ENCODE data around the gene MOB2. TPM values are rescaled to one million over a fixed set of nuclear protein-coding genes. Genes with fewer than 3 reads are reported as not detected.

MOB2 gene
- total RNA-seq, 1 donor from 2014 or later = 23.5 TPM

DNA sequence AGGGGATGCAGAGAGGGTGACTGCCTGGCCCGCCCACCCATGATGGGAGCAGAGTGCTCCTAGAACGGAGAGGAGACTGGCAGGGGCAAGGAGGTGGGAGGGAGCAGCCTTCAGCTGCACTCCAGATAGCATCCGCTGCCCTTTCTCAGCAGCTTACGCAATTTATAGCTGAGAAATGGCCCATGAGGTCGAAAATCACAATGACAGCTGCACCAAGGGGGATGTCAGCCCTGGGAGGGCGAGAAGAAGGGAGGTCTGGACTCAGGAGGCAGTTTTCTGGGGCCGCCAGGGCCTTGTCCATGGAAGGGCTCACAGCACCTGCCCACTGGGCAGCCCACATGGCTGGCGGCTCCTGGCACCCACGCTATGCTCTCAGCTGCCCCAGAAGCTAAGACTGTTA, 17.6 kb upstream of the MOB2 start:
- peaks cover 14% of the 10 kb centered on the region for H3K36me3 Mint-ChIP-seq (ENCODE audit: low read depth)
- DNase-seq = no peak
- no peaks in the 10 kb centered on the region for H3K9me3 Mint-ChIP-seq
- no peaks in the 10 kb centered on the region for H3K27me3 Mint-ChIP-seq
- peaks cover 2% of the 10 kb centered on the region for H3K4me1 Mint-ChIP-seq
- intact Hi-C loops (cut with micrococcal nuclease) = no loop called here
- no peak overlapping the region for H3K27ac Mint-ChIP-seq
- no peak overlapping the region for H3K4me3 Mint-ChIP-seq

DNA sequence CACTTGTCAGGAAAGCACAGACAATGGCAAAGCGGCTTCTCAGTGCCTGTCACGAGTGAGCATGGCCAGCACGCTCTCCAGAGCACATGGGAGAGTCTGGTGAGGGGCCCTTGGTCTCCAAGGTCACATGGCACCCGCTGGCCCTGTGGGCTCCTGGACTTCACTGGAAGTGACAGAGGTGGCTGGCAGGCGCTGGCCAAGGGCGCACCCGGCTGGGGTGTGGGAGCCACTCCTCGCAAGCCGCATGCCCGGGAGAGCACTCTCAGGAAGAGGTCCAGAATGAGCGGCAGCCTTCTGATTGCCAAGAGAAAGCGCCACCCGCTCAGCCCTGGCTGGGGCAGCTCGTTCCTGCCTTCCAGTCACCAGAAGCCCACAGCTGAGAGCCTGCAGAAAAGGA, 17.1 kb upstream of the MOB2 start:
- DNase-seq = no peak
- Mint-ChIP-seq H3K4me1 (peaks cover 4% of the 10 kb centered on the region), H3K27me3 (no peaks in the 10 kb centered on the region), H3K9me3 (no peaks in the 10 kb centered on the region), H3K36me3 (ENCODE audit: low read depth) (peaks cover 18% of the 10 kb centered on the region), H3K27ac (no peak overlapping the region), H3K4me3 (no peak overlapping the region)
- intact Hi-C loops (cut with micrococcal nuclease) = no loop called here

DNA sequence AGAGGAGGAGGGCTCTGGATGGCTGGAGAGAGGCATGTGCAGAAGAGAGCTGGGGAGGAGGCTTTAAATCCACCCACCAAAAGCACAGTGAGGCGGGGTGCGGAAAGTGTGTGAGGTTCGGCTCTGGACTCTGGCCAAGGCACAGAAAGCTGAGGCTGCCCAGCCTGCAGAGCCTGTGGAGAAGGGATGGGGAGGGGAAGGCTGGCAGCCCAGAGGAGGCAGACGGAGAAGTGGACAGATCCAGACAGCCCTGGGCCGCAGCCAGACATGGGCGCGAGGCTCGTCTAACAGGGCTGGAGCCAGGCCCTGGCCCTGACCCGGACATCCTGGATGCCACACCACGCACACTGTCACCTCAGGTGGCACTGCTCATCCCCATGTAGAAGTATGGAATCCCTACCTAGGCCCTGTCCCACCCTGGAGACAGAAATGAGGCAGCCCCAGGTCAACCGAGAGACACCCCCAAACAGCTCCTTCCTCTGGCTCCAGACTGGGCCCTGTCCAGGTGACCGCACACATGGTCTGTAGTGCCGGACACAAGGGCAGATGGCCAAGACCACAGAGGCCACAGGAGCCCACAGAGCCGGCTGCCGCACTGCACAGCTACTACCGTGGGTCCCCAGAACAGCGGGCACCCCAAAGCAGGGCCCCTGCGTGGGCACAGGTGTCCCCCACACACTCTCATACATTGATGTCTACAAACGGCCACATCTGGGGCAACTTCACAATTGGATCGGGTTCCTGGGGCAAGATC, 16.6 kb upstream of the MOB2 start:
- H3K9me3 Mint-ChIP-seq = no peaks in the 10 kb centered on the region
- H3K4me3 Mint-ChIP-seq = no peak overlapping the region
- no peak overlapping the region for H3K27ac Mint-ChIP-seq
- intact Hi-C loops (cut with micrococcal nuclease) = no loop called here
- H3K36me3 Mint-ChIP-seq (ENCODE audit: low read depth) = peaks cover 18% of the 10 kb centered on the region
- DNase-seq = no peak
- H3K4me1 Mint-ChIP-seq = peaks cover 8% of the 10 kb centered on the region
- H3K27me3 Mint-ChIP-seq = no peaks in the 10 kb centered on the region

DNA sequence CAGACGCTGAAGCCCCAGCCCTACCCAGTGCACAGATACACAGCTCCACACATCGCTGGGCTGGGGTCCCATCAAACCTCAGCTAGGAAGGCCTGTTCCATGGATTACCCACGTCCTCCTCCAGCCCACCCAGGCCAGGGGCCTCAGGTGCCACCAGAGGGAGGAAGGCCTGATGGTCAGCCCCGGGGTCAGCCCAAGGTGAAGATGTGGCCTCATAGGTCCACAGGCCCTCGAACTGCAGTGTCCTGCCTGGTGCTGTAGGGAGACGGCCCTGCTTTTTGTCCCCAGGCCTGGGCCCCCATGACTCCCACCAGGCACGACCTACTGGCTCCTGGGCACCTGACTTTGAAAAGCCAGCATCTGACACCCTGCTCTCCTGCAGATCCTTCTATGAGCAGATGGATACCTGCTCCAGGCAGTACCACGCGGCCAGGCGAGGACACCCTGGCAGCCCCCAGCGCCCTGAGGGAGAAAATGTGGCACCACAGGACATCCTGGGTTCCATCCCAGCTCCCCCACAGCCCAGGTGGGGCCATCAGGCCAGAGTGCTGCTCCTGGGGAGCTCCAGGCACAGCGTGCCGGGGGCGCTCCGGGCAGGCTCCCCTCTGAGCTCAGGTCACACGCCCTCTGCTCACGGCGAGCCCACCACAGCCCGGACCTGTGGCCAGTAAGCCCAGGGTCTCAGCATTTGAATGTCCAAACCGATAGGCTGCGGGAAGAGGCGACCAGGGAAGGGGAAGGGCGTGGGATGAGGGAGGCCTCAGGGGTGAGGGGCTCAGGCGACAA, 15.8 kb upstream of the MOB2 start:
- H3K27ac Mint-ChIP-seq = no peak overlapping the region
- no peak for DNase-seq
- intact Hi-C loops (cut with micrococcal nuclease) = no loop called here
- H3K36me3 Mint-ChIP-seq (ENCODE audit: low read depth) = peaks cover 18% of the 10 kb centered on the region
- no peak overlapping the region for H3K4me3 Mint-ChIP-seq
- H3K27me3 Mint-ChIP-seq = no peaks in the 10 kb centered on the region
- H3K4me1 Mint-ChIP-seq = peaks cover 14% of the 10 kb centered on the region
- H3K9me3 Mint-ChIP-seq = no peaks in the 10 kb centered on the region

DNA sequence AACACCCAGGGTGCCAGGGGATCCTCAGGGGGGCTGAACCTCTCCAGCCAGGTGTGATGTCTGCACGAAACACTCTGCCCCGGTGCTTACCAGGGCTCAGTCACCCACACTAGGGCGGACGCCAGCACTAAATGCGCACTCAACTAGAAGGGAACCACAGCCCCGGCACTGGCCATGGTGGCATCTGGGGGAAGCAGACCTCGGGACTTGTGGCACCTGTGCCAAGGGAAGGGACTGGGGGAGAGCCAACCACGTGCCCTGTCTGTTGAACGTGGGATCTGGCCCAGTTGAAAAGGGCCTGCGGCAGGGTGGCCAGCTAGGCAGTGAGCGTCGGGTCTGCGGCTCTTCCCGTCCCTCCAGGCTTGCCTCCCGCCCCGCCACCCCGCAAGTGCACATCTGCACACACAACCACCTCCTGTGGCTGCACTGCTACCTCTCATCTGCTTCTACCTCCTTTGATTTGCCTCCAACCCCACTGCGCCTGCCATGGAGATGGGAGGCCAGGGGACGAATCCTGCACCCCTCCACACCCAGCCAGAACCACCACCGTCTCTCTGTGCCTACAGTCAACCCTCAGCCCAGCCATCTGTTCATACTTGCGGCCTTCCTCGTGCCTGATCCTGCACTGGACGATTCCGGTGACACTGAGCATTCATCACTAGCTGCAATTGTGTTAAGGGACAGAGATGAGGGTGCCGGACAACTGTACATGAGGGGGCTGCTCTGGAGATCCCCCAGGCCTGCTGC, 15.0 kb upstream of the MOB2 start:
- Mint-ChIP-seq H3K27ac (no peak overlapping the region), H3K36me3 (ENCODE audit: low read depth) (peaks cover 18% of the 10 kb centered on the region)

DNA sequence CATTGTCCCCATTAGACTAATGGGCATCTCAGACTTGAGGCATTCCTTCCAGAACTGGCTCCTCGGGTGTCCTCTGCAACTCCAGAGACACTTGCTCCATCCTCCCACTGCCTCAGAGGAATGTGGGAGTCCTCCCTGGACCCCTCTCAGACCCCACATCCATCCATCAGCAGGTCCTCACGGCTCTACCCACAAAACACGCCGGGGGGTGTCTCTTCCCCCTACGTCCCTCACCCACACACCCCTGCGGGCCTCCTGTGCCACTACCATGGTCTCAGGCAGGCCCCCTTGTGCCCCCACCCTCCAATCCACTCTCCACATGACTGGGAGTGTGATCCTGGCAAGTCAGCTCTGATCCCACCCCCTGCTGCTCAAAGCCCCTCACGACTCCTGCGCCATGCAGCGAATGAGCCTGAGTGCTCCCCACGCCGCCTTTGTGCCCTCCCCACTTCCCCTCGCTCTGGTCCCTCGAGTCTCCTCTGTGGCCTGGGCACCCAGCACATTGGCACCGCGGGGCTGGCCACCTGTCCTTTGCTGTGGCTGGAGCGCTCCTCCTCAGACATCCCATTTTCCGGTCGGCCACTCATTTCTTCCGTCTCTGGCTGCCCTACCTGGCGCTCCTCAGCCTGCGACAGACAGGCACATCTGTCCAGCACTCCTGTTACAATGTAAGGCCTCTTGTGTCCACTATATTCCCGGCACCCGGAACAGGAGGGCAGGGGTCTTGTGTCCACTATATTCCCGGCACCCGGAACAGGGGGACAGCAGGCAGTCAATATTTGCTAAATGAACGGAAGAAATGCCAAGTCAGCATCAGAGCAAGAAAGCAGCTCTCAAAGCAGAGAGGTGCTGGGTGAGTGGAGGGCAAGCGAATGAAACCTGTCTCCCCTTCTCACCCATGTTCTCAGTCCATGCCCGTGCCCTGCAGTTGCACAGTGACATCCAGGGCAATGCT, 14.2 kb upstream of the MOB2 start:
- Mint-ChIP-seq H3K27ac (no peak overlapping the region), H3K9me3 (no peaks in the 10 kb centered on the region), H3K4me3 (no peak overlapping the region), H3K27me3 (no peaks in the 10 kb centered on the region), H3K36me3 (ENCODE audit: low read depth) (peaks cover 18% of the 10 kb centered on the region), H3K4me1 (peaks cover 22% of the 10 kb centered on the region)
- intact Hi-C loops (cut with micrococcal nuclease) = no loop called here
- DNase-seq = no peak

More for the DNA sequence above, 15.0 kb upstream of the MOB2 start:
- Mint-ChIP-seq H3K4me1 (peaks cover 16% of the 10 kb centered on the region), H3K4me3 (no peak overlapping the region), H3K9me3 (no peaks in the 10 kb centered on the region), H3K27me3 (no peaks in the 10 kb centered on the region)
- intact Hi-C loops (cut with micrococcal nuclease) = no loop called here
- DNase-seq = no peak

DNA sequence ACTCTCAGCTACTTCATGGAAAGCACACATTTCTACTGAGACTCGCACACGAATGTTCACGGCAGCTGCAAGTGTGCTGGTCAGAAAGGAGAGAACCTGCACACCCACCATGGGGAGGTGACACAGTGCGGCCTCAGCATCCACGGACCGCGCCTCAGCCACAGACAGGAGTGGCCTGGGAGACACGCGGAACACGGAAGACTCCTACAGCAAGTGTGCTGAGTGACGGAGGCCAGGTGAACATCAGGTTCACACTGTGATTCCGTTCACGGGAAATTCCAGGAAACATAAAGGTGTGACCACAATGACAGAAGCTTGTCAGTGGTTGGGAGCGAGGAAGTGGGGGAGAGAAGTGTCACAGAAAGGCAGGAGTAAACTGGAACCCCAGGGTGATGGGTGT, 13.3 kb upstream of the MOB2 start:
- H3K9me3 Mint-ChIP-seq = no peaks in the 10 kb centered on the region
- peaks cover 22% of the 10 kb centered on the region for H3K4me1 Mint-ChIP-seq
- DNase-seq = no peak
- peaks cover 18% of the 10 kb centered on the region for H3K36me3 Mint-ChIP-seq (ENCODE audit: low read depth)
- H3K27me3 Mint-ChIP-seq = no peaks in the 10 kb centered on the region
- no peak overlapping the region for H3K27ac Mint-ChIP-seq
- no peak overlapping the region for H3K4me3 Mint-ChIP-seq
- intact Hi-C loops (cut with micrococcal nuclease) = no loop called here

DNA sequence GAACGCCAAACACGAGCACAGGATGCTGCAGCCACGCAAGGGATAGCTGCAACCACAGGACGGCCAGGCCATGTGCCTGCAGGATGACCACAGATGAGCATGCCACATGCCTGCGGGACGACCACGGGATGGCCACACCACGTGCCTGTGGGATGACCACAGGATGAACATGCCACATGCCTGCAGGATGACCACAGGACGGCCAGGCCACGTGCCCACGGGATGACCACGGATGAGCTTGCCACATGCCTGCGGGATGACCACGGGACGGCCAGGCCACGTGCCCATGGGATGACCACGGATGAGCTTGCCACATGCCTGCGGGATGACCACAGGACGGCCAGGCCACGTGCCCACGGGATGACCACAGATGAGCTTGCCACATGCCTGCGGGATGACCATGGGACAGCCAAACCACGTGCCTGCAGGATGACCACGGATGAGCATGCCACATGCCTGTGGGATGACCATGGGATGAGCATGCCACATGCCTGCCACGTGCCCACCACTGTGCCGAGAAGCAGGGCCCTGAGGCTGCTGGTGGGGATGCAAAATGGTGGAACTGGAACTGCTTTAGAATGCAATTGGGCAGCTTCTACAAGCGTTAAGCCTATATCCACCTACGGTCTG, 12.8 kb upstream of the MOB2 start:
- Mint-ChIP-seq H3K27ac (no peak overlapping the region), H3K4me1 (peaks cover 22% of the 10 kb centered on the region), H3K27me3 (no peaks in the 10 kb centered on the region), H3K36me3 (ENCODE audit: low read depth) (peaks cover 18% of the 10 kb centered on the region), H3K9me3 (no peaks in the 10 kb centered on the region), H3K4me3 (no peak overlapping the region)
- intact Hi-C loops (cut with micrococcal nuclease) = no loop called here
- no peak for DNase-seq

DNA sequence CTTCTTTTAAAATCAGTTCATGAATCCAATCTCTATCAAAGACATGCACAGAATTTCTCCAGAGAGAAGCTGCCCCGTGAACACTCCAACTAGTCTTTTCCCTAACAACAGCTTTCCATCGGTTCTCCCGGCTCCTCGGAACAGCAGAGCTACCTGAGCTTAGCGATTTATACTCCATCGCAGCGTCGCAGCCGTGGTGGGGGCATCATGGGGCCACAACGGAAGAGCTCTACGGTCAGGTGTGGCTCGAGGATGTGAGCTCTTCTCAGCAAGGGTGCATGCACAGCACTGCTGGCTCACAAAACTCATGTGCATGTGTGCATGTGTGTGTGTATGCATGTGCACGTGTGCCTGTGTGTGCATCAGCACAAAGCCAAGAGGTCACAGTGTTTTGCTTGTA, 11.7 kb upstream of the MOB2 start:
- Mint-ChIP-seq H3K27ac (no peak overlapping the region), H3K27me3 (no peaks in the 10 kb centered on the region)

DNA sequence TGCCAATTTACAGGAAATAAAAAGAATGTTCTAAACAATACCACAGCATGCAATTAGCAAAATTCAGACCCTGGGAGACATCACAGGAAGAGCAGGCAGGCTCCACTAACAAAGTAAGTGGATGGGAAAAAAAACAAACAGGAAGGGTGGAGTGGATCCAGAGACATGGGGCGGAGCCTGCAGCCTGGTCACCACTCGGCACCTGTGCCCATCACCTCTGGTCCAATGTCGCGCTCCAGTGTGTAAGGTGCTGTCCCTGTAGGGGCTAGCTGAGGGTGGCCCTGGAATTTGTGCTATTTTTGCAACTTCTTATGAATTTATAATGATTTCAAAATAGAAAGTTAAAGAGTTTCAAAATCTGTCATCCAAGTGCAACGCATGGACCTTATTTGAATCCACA, 11.0 kb upstream of the MOB2 start:
- H3K27ac Mint-ChIP-seq = no peak overlapping the region
- H3K27me3 Mint-ChIP-seq = no peaks in the 10 kb centered on the region
- H3K9me3 Mint-ChIP-seq = no peaks in the 10 kb centered on the region
- H3K4me1 Mint-ChIP-seq = peaks cover 22% of the 10 kb centered on the region
- no peak for DNase-seq
- no peak overlapping the region for H3K4me3 Mint-ChIP-seq
- intact Hi-C loops (cut with micrococcal nuclease) = no loop called here
- peaks cover 18% of the 10 kb centered on the region for H3K36me3 Mint-ChIP-seq (ENCODE audit: low read depth)

More for the DNA sequence above, 11.7 kb upstream of the MOB2 start:
- intact Hi-C loops (cut with micrococcal nuclease) = no loop called here
- DNase-seq = no peak
- Mint-ChIP-seq H3K4me3 (no peak overlapping the region), H3K4me1 (peaks cover 22% of the 10 kb centered on the region), H3K36me3 (ENCODE audit: low read depth) (peaks cover 18% of the 10 kb centered on the region), H3K9me3 (no peaks in the 10 kb centered on the region)

DNA sequence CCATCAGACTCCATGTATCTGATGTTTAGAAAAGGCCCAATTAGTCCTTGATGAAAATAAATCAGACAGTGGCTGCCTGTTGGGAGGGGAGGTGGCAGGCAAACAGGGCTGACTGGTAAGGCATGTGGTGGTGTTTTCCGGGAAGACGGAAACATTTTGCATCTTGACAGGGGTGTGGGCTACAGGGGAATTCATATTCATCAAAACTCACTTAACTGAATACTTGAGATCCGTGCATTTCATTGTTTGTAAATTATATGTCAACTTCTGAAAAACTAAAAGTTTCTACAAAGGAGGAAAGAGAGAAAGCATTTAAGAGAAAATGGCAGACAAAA, 10.1 kb upstream of the MOB2 start:
- Mint-ChIP-seq H3K36me3 (ENCODE audit: low read depth) (peaks cover 18% of the 10 kb centered on the region), H3K9me3 (no peaks in the 10 kb centered on the region), H3K27ac (no peak overlapping the region), H3K27me3 (no peaks in the 10 kb centered on the region), H3K4me3 (no peak overlapping the region), H3K4me1 (peaks cover 22% of the 10 kb centered on the region)
- intact Hi-C loops (cut with micrococcal nuclease) = no loop called here
- DNase-seq = no peak

DNA sequence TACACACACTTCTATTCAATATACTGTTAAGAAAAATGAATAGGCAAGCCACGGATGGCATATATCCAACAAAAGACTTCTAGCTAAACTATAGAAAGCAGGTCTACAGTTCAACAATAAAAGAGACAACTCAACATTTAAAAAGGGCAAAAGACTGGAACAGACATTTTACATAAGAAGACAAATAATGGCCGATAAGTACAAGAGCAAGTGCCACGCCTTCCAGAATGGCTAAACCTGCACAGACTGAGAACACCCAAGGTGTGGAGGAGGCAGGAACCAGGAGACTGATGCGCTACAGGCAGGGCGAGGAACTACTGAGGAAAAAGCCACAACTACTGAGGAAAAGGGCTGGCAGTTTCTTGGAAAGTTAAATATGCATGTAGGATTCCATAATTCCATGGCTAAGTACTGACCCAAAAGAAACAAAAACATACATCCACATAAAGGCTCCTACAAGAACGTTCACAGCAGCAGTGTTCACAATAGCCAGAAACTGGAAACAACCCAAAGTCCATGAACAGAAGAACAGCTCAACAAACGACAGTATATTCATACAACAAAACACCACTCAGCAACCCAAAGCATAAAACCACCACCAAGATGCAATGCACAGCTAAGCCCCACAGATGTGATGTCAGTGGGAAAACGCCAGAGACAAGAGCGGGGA, 9.6 kb upstream of the MOB2 start:
- Mint-ChIP-seq H3K27ac (no peak overlapping the region), H3K4me3 (no peak overlapping the region), H3K36me3 (ENCODE audit: low read depth) (peaks cover 17% of the 10 kb centered on the region), H3K9me3 (no peaks in the 10 kb centered on the region), H3K27me3 (no peaks in the 10 kb centered on the region), H3K4me1 (peaks cover 22% of the 10 kb centered on the region)
- intact Hi-C loops (cut with micrococcal nuclease) = no loop called here
- DNase-seq = no peak

DNA sequence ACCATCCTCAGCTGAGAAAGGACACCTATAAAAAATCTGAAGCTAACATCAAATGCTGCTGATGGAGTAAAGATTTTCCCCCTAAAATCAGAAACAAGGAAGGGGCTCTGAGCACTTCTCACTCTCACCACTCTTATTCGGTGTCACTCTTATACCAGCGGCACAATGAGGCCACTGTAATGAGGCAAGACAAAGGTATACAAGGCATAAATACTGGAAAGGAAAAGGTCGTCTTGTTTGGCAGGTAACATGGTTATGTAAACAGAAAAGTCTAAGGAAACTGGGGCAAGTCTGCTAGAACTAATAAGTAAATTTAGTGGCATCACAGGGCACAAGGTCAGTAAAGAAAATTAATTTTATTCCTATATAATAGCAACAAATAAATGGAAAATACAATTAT, 8.1 kb upstream of the MOB2 start:
- Mint-ChIP-seq H3K27ac (no peak overlapping the region), H3K36me3 (ENCODE audit: low read depth) (peaks cover 5% of the 10 kb centered on the region), H3K4me3 (no peak overlapping the region), H3K4me1 (peaks cover 21% of the 10 kb centered on the region), H3K9me3 (no peaks in the 10 kb centered on the region), H3K27me3 (no peaks in the 10 kb centered on the region)
- no peak for DNase-seq
- intact Hi-C loops (cut with micrococcal nuclease) = no loop called here

Measured in activated CD4-positive, alpha-beta T cell treated with anti-CD3 and anti-CD28 coated beads, Interleukin-2, amount 10 ng/mL, durations not matched to agents 24 days and 14 days (primary cell).